Measurements from ENCODE around the gene WDR74. TPM values are rescaled to one million over a fixed set of nuclear protein-coding genes. Genes with fewer than 3 reads are reported as not detected.

WDR74 gene
- total RNA-seq, 1 experiment from 2014 or later: 72.4 TPM

DNA sequence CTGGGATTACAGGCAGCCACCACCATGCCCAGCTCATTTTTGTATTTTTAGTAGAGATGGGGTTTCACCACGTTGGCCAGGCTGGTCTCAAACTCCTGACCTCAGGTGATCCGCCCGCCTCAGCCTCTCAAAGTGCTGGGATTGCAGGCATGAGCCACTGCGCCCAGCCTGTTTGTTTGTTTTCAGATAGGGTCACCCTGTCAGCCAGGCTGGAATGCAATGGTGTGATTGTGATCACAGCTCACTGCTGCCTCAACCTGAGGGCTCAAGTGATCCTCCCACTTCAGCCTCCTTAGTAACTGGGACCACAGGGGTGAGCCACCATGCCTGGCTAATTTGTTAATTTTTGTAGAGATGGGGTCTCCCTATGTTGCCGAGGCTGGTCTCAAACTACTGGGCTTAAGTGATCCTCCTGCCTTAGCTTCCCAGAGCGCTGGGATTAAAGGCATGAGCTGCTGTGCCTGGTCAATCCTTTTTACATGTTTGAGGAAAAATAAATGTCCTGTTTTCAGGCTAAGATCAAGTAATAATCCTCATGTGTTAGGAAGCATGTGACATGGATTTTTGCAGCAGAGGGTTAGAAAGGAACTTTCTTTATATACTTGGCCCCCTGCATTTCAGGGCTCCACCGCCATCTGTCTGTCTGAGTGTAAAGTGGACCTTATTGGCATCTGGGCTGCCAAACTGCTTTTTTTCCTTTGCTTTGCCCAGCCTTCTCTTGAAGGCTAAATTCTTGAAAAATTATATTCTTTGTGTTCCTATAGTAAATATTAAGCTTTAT is 36.5 kb upstream of the WDR74 start:
- ChIA-PET CTCF (interaction anchor here (0.6 kb wide), 1 partner anchor 778 kb away, joined by 4 read pairs; no protein-coding TSS in a partner anchor), POLR2A (ENCODE audit: unreplicated experiment) (no interaction called here)
- 0 out of 2 replicates have a peak overlapping the region, but pooled peaks have one; percentile 13 for H3K27ac ChIP-seq
- H3K4me2 ChIP-seq: no peak overlapping the region
- peaks cover 70% of the 10 kb centered on the region for H3F3A ChIP-seq (ENCODE audit: insufficient read depth, low read depth)
- peaks cover 72% of the 10 kb centered on the region for H3K79me2 ChIP-seq (ENCODE audit: low read depth)
- TF ChIP-seq, protein P1, sequence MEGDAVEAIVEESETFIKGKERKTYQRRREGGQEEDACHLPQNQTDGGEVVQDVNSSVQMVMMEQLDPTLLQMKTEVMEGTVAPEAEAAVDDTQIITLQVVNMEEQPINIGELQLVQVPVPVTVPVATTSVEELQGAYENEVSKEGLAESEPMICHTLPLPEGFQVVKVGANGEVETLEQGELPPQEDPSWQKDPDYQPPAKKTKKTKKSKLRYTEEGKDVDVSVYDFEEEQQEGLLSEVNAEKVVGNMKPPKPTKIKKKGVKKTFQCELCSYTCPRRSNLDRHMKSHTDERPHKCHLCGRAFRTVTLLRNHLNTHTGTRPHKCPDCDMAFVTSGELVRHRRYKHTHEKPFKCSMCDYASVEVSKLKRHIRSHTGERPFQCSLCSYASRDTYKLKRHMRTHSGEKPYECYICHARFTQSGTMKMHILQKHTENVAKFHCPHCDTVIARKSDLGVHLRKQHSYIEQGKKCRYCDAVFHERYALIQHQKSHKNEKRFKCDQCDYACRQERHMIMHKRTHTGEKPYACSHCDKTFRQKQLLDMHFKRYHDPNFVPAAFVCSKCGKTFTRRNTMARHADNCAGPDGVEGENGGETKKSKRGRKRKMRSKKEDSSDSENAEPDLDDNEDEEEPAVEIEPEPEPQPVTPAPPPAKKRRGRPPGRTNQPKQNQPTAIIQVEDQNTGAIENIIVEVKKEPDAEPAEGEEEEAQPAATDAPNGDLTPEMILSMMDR (conservative IDR thresholded peaks at IDR 0.05): no peak
- no peak for TF ChIP-seq EZH2 (IDR thresholded peaks at IDR 0.05; ENCODE audit: low read depth)
- no peaks in the 10 kb centered on the region for H3K9me2 ChIP-seq (ENCODE audit: insufficient read depth)
- BruUV-seq (replicated peaks): no TSS peak
- H4K20me1 ChIP-seq (ENCODE audit: insufficient read depth): peaks cover 6% of the 10 kb centered on the region; the same call in 1 of the 2 replicates
- H3K36me3 ChIP-seq (ENCODE audit: low read depth): peaks cover 14% of the 10 kb centered on the region; the same call in 1 of the 2 replicates
- H3K4me3 ChIP-seq: no peak overlapping the region
- H3K4me1 ChIP-seq (replicated peaks; ENCODE audit: insufficient read depth): peaks cover 14% of the 10 kb centered on the region
- no peaks in the 10 kb centered on the region for H3K9me3 ChIP-seq (ENCODE audit: insufficient read depth, low read depth)
- intact Hi-C loops (cut with micrococcal nuclease; ENCODE audit: unreplicated experiment): no loop called here
- no peak for DNase-seq
- no peak overlapping the region for H2AFZ ChIP-seq
- H3K27me3 ChIP-seq (ENCODE audit: insufficient read depth, low read depth): no peaks in the 10 kb centered on the region

DNA sequence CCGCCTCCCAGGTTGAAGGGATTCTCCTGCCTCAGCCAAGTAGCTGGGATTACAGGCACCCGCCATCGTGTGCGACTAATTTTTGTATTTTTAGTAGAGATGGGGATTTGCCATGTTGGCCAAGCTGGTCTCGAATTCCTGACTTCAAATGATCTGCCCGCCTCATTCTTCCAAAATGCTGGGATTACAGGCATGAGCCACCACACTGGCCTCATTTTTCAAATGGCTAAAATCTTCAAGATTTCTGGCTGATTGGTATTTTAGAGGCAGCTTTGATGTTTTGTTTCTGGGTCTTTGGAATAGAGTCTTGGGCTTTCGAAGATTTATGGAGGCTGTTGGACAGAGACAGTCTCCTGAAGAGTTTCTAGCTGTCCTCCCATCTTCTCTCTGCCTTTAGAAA is 35.5 kb upstream of the WDR74 start:
- Histone ChIP-seq H3K36me3 (ENCODE audit: low read depth) (peaks cover 14% of the 10 kb centered on the region; the same call in 1 of the 2 replicates), H3K27ac (no peak overlapping the region), H3F3A (ENCODE audit: insufficient read depth, low read depth) (peaks cover 59% of the 10 kb centered on the region), H3K4me1 (replicated peaks; ENCODE audit: insufficient read depth) (peaks cover 7% of the 10 kb centered on the region), H3K79me2 (ENCODE audit: low read depth) (peaks cover 73% of the 10 kb centered on the region), H2AFZ (no peak overlapping the region), H3K9me3 (ENCODE audit: insufficient read depth, low read depth) (no peaks in the 10 kb centered on the region), H3K27me3 (ENCODE audit: insufficient read depth, low read depth) (no peaks in the 10 kb centered on the region), H4K20me1 (ENCODE audit: insufficient read depth) (peaks cover 6% of the 10 kb centered on the region), H3K4me2 (no peak overlapping the region), H3K4me3 (no peak overlapping the region), H3K9me2 (ENCODE audit: insufficient read depth) (no peaks in the 10 kb centered on the region)
- intact Hi-C loops (cut with micrococcal nuclease; ENCODE audit: unreplicated experiment): no loop called here
- ChIA-PET CTCF (no interaction called here), POLR2A (ENCODE audit: unreplicated experiment) (no interaction called here)
- BruUV-seq (replicated peaks): no TSS peak
- DNase-seq: no peak
- TF ChIP-seq EZH2 (IDR thresholded peaks at IDR 0.05; ENCODE audit: low read depth): no peak
- TF ChIP-seq, protein P1 (conservative IDR thresholded peaks at IDR 0.05): no peak

DNA sequence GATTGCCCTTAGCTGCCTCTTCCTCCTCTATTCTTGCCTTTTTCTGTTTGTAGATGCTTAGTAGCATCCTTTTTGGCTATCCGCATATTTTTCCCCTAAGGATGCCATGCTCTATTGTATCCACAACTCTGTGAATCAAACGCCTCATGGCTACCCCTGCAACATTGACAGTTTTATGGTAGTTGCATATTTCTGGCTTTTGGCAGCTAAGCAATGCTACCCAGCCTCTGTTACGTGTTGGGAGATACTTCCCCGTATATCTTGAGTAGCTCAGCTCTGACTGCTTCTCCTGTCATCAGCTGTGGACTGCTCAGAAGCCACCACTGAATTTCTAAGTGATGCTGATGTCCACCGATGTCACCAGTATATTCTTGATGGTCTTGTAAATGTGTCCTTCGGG is 26.2 kb upstream of the WDR74 start:
- Histone ChIP-seq H4K20me1 (ENCODE audit: insufficient read depth) (peaks cover 42% of the 10 kb centered on the region), H3K27me3 (ENCODE audit: insufficient read depth, low read depth) (no peaks in the 10 kb centered on the region), H3K9me3 (ENCODE audit: insufficient read depth, low read depth) (no peaks in the 10 kb centered on the region), H2AFZ (no peak overlapping the region), H3K27ac (no peak overlapping the region), H3K79me2 (ENCODE audit: low read depth) (peaks cover 97% of the 10 kb centered on the region), H3K9me2 (ENCODE audit: insufficient read depth) (no peaks in the 10 kb centered on the region), H3K4me2 (no peak overlapping the region), H3K4me3 (no peak overlapping the region), H3K4me1 (replicated peaks; ENCODE audit: insufficient read depth) (no peaks in the 10 kb centered on the region), H3K36me3 (ENCODE audit: low read depth) (0 out of 2 replicates have a peak, but pooled peaks cover 10% of the 10 kb centered on the region), H3F3A (ENCODE audit: insufficient read depth, low read depth) (peaks cover 46% of the 10 kb centered on the region)
- ChIA-PET POLR2A (ENCODE audit: unreplicated experiment) (interaction anchor here (0.6 kb wide), 1 partner anchor 15 kb away, joined by 4 read pairs; no protein-coding TSS in a partner anchor), CTCF (interaction anchor here (0.6 to 0.7 kb wide), 2 partner anchors 135 to 194 kb away, joined by 3 to 6 read pairs; partner anchors contain the start of gene LBHD1)
- TF ChIP-seq, protein P1 (conservative IDR thresholded peaks at IDR 0.05): no peak
- TF ChIP-seq EZH2 (IDR thresholded peaks at IDR 0.05; ENCODE audit: low read depth): no peak
- BruUV-seq (replicated peaks): no TSS peak
- DNase-seq: no peak
- intact Hi-C loops (cut with micrococcal nuclease; ENCODE audit: unreplicated experiment): no loop called here
